K562 (cell line): ENCODE measurements around the gene LZTR1. TPM values are rescaled to one million over a fixed set of nuclear protein-coding genes. Genes with fewer than 3 reads are reported as not detected.

Source experiments
- ARID4B ChIP-seq: sonication (generic); formaldehyde crosslinking; IDR thresholded peaks from 2 replicates; pipeline ENCODE4 v1.8.0; 2022; ENCODE audit warnings: mild to moderate bottlenecking, missing genetic modification reagents
- EGR1 ChIP-seq: fragments of 450-650 bp; conservative IDR thresholded peaks from 2 replicates; pipeline ENCODE4 v1.6.1; 2017; ENCODE audit warnings: mild to moderate bottlenecking
- FOXK1 ChIP-seq: sonication (generic); formaldehyde crosslinking; IDR thresholded peaks from 2 replicates; pipeline ENCODE4 v1.8.0; 2022; ENCODE audit warnings: missing genetic modification reagents, mild to moderate bottlenecking, borderline replicate concordance
- GTF2B ChIP-seq: IDR thresholded peaks from 2 replicates; pipeline ENCODE4 v1.6.1; 2011; ENCODE audit not compliant: insufficient read length; ENCODE audit errors: extremely low read depth
- HCFC1 ChIP-seq: IDR thresholded peaks from 2 replicates; pipeline ENCODE4 v1.6.1; 2012; ENCODE audit warnings: low read depth, low read length, improper control_type of control experiment
- HNRNPUL1 ChIP-seq: fragments of 200-400 bp; formaldehyde crosslinking; IDR thresholded peaks from 2 replicates; pipeline ENCODE4 v1.6.1; 2017; ENCODE audit warnings: low read length
- MIER1 ChIP-seq: fragments of 450-650 bp; IDR thresholded peaks from 2 replicates; pipeline ENCODE4 v1.6.1; 2016; ENCODE audit warnings: antibody characterized with exemption, mild to moderate bottlenecking, low read depth
- PHF20 ChIP-seq: fragments of 450-650 bp; IDR thresholded peaks from 2 replicates; pipeline ENCODE4 v1.6.1; 2018; ENCODE audit not compliant: partially characterized antibody
- POLR3G ChIP-seq: IDR thresholded peaks from 2 replicates; pipeline ENCODE4 v1.6.1; 2011; ENCODE audit not compliant: insufficient read length, insufficient replicate concordance; ENCODE audit errors: extremely low read depth
- RREB1 ChIP-seq: fragments of 250-450 bp; sonication (Bioruptor Pico); IDR thresholded peaks from 2 replicates; pipeline ENCODE4 v1.4.0; 2020
- SFPQ ChIP-seq: fragments of 200-400 bp; formaldehyde crosslinking; IDR thresholded peaks from 2 replicates; pipeline ENCODE4 v1.6.1; 2017; ENCODE audit warnings: mild to moderate bottlenecking, low read depth, low read length, moderate library complexity
- TEAD2 ChIP-seq: fragments of 450-650 bp; IDR thresholded peaks from 2 replicates; pipeline ENCODE4 v1.6.1; 2016; ENCODE audit warnings: missing genetic modification characterization, control low read depth, missing compliant biosample characterization
- ZBED1 ChIP-seq: IDR thresholded peaks from 2 replicates; pipeline ENCODE4 v1.6.1; 2014
- ZNF121 ChIP-seq: sonication (generic); formaldehyde crosslinking; conservative IDR thresholded peaks from 2 replicates; pipeline ENCODE4 v1.8.0; 2022; ENCODE audit warnings: missing genetic modification reagents
- ZNF224 ChIP-seq: sonication (generic); formaldehyde crosslinking; IDR thresholded peaks from 2 replicates; pipeline ENCODE4 v1.8.0; 2022; ENCODE audit warnings: mild to moderate bottlenecking, missing genetic modification reagents
- ZNF263 ChIP-seq: sonication (generic); formaldehyde crosslinking; IDR thresholded peaks from 2 replicates; pipeline ENCODE4 v1.8.0; 2022; ENCODE audit warnings: mild to moderate bottlenecking, missing genetic modification reagents, borderline replicate concordance
- polyA plus RNA-seq, 8 experiments: library from polyadenylated mRNA; depleted of rRNA in 4 of 8; stranded (reverse) in 5 of 8; unstranded in 3 of 8; fragments of >200 nt; fragmentation: Nextera tagmentation in 2 of 8; fragmentation: Illumina TruSeq in 1 of 8; extraction: Ambion mirVana in 2 of 8; extraction: Trizol in 1 of 8; gene quantifications; 2 replicates each; pipeline versions ENCODE4 v1.2.1 to v1.2.3, GENCODE V29; 2011 to 2014; ENCODE audit warnings: inconsistent platforms in 1 of 8, missing spikeins in 1 of 8
- total RNA-seq, 7 experiments: library from RNA; depleted of rRNA in 6 of 7; stranded (reverse); fragments of >200 nt in 6 of 7; fragmentation: Illumina TruSeq in 2 of 7; extraction: Trizol in 2 of 7; gene quantifications; 2 replicates each; pipeline versions ENCODE4 v1.2.1 to v1.2.3, GENCODE V29; 2011 to 2021; ENCODE audit warnings: low replicate concordance in 1 of 7

The LZTR1 gene
- total and polyA plus RNA-seq, 9 of the 15 experiments (the other 6 are each of a cell fraction or from before 2014, with no cell fraction given) = 2.2 to 135 (median 63.0) TPM

- TF ChIP-seq SFPQ = no peak
- TF ChIP-seq HCFC1 = no peak
- no peak; the same call in 1 of the 2 replicates for TF ChIP-seq HNRNPUL1
- TF ChIP-seq ZBED1 = no peak
- no peak for TF ChIP-seq GTF2B
- 0 out of 2 replicates have a peak, but pooled peaks have one; percentile 85 for TF ChIP-seq FOXK1
- no peak for TF ChIP-seq PHF20
- TF ChIP-seq ZNF121 (CRISPR knock-in tag) = 0 out of 2 replicates have a peak, but pooled peaks have one; percentile 31
- TF ChIP-seq ARID4B (CRISPR knock-in tag) = no peak
- TF ChIP-seq TEAD2 (tag) = no peak
- no peak for TF ChIP-seq EGR1
- 0 out of 2 replicates have a peak, but pooled peaks have one; percentile 53 for TF ChIP-seq ZNF224 (CRISPR knock-in tag)
- no peak for TF ChIP-seq MIER1
- TF ChIP-seq ZNF263 (CRISPR knock-in tag) = no peak
- no peak for TF ChIP-seq POLR3G
- peak; percentile 74 for TF ChIP-seq RREB1 (CRISPR knock-in tag)
Measured at GRCh38 chr22:20960609-20961008, 21.5 kb upstream of the LZTR1 start (continued).
